ENCODE measurements around the gene KIAA0232.
"Not testable (repeated sequence)": the region's sequence is repeated elsewhere in the genome, so short reads cannot be mapped to it uniquely, and the experiment has no call there.

KIAA0232 gene

DNA sequence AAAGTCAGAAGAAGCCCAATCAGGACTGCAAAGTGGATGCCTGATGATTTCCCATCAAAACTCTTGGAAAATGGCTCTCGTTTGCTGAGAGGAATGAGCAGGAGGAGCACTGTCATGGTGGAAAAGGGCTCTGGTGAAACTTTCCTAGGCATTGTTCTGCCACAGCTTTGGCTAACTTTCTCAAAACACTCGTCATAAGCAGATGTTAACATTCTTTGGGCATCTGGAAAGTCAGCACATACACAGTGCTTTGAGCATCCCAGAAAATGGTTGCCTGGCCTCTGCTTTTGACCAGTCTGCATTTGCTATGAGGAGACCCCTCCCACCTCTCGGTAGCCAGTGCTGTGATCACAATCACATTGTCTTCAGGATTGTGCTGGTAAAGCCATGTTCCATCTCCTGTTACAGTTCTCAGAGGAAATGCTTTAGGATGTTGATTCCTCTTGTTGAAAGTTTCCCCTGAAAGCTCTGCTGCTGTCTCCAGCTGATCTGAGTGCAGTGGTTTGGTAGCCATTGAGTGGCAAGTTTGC is 101.9 kb downstream of the KIAA0232 start:
- no peak for TF ChIP-seq POLR2A (IDR thresholded peaks at IDR 0.05; ENCODE audit: low read depth, low read length)
- TF ChIP-seq POLR2AphosphoS5 (IDR thresholded peaks at IDR 0.05; ENCODE audit: low read depth, low read length): no peak
- TF ChIP-seq TAF1 (IDR thresholded peaks at IDR 0.05; ENCODE audit: borderline replicate concordance, low read depth, low read length): no peak
- FAIRE-seq: no peak

DNA sequence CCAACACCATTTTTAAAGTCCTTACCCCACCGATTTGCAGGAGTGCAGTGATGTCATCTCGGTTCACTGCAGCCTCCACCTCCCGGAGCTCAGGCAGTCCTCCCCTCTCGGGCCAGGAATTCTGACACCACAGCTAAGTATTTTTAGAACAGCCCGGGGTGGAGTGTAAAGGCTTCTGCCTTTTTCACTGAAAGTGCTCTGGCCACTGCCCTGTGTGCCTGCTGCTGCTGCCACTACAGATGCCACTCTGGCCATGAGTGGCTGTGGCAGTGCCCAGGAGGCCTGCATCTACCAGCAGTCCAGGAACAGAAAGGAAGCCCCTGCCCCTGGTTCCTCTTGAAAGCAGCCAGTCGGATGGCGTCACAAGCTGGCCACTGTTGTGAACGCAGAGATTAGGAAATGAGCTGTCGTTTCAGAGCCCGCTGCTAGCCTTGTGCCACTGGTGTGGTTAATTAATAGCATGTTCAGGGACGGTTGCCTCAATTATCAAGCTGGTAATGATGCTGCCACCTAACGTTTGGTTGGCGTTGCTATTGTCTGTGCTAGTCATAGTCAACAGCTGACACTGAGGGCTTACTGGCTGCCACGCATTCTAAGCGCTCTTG is 103.5 kb downstream of the KIAA0232 start:
- no peak for DNase-seq (ENCODE audit: insufficient read length)
- FAIRE-seq: no peak
- no peak for TF ChIP-seq POLR2AphosphoS5 (IDR thresholded peaks at IDR 0.05; ENCODE audit: low read depth, low read length)
- no peak for TF ChIP-seq POLR2A (IDR thresholded peaks at IDR 0.05; ENCODE audit: low read depth, low read length)
- no peak for TF ChIP-seq TAF1 (IDR thresholded peaks at IDR 0.05; ENCODE audit: borderline replicate concordance, low read depth, low read length)

More for the DNA sequence above, 101.9 kb downstream of the KIAA0232 start:
- DNase-seq (ENCODE audit: insufficient read length): no peak

DNA sequence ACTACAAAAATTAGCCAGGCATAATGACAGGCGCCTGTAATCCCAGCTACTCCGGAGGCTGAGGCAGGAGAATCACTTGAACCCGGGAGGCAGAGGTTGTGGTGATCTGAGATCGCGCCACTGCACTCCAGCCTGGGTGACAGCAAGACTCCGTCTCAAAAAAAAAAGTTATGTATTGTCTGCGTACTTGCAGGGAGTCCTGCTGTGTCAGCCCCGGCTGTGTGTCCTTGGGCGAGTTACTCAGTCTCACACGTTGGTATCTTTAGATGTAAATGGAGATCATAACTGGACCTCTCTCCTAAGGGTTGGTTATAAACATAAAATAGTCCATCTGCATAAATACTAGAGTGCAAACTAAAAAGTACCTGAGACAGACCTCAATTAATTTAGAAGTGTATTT is 104.4 kb downstream of the KIAA0232 start:
- TF ChIP-seq POLR2A (IDR thresholded peaks at IDR 0.05; ENCODE audit: low read depth, low read length) (no peak), POLR2AphosphoS5 (IDR thresholded peaks at IDR 0.05; ENCODE audit: low read depth, low read length) (no peak)
- no peak for FAIRE-seq
- no peak for DNase-seq (ENCODE audit: insufficient read length)

DNA sequence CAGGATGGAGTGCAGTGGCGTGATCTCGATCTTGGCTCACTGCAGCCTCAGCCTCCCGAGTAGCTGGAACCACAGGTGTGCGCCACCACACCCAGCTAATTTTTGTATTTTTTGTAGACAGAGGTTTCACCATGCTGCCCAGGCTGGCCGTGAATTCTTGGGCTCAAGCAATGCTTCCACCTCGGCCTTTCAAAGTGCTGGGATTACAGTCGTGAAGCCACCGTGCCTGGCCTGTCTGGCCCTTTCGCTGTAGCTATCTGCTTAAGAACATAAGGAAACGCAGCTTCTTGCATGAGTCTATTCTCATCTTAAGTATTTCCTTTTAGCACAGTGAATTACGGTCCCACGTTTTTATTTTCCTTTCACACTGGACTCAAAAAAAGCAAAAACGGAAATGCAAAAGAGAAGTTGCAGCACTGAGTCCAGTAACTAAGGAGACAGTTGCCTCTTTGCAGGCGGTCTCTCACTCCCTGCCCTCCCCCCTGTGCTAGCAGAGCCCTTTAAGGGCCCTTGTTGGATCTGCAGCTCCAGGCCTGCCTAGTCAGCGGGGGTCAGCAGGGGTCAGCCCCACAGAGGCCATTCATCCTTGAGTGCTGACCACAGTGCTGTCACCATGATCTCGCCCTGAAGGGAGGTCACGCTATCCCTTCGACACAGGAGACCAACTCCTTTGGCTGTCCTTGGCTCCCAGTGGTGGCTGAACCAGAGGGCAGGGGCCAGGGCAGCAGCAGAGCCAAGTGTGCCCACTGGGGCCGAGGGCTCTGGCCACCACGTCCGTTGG is 105.3 kb downstream of the KIAA0232 start:
- TF ChIP-seq POLR2A (IDR thresholded peaks at IDR 0.05; ENCODE audit: low read depth, low read length) (no peak), TAF1 (IDR thresholded peaks at IDR 0.05; ENCODE audit: borderline replicate concordance, low read depth, low read length) (no peak), POLR2AphosphoS5 (IDR thresholded peaks at IDR 0.05; ENCODE audit: low read depth, low read length) (no peak)
- no peak for FAIRE-seq
- DNase-seq (ENCODE audit: insufficient read length): no peak

DNA sequence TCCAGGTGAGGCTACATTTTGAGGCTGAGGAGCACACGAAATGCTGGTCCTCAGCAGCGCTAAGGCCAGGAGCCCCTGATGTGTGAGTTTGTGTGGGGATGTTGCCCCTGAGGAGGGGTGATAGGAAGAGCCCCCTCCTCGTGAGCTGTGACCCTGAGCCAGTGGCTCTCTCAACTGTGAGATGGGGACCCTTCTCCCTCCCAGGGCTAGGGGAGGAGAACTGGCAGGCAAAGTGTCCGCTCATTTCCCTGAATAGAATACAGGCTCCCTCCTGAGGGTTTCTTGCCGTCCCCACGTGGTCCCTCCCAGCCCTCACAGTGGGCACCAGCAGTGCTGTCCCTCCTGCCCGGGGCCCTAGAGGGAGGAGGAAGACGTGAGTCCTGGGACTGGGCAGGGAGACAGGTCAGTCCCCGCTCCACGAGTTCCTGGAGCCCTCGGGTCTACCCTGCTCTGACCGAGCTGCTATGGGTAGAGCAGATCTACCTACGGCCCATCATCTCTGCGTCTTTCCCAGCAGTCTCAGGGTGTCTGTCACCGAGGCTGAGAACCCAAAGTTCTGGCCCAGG is 106.1 kb downstream of the KIAA0232 start:
- no peak for DNase-seq (ENCODE audit: insufficient read length)
- no peak for TF ChIP-seq TAF1 (IDR thresholded peaks at IDR 0.05; ENCODE audit: borderline replicate concordance, low read depth, low read length)
- no peak for TF ChIP-seq POLR2A (IDR thresholded peaks at IDR 0.05; ENCODE audit: low read depth, low read length)
- no peak for TF ChIP-seq POLR2AphosphoS5 (IDR thresholded peaks at IDR 0.05; ENCODE audit: low read depth, low read length)
- FAIRE-seq: no peak

DNA sequence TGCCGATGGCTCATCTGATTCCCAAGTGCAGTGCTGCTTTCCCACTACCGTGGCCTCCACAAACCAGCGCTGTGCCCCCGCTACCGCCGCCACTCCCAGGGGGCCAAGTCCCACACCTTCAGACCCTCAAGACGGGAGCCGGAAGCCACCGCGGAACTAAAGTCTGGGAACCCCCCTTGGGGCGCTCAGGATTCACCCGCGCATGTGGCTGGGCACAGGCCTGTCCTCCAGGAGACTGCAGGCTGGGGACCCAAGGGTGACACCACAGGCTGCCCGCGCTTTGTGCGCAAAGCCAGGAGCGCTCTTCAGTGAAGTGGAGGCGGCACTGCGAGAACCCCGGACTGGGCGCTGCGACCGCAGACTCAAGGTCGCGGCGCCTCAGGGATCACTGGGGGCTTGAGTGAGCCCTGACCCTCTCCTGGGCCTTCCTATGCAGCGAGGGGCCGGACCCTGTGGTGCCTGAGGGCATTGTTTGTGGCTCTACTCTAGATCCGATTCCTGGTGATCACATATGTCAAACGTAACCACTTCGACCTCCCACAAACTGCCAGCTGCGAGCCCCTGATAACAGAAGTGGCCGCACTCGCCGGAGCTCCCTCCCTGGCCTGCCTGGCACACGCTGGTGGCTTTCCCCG is 106.7 kb downstream of the KIAA0232 start:
- no peak for TF ChIP-seq TAF1 (IDR thresholded peaks at IDR 0.05; ENCODE audit: borderline replicate concordance, low read depth, low read length)
- no peak for TF ChIP-seq POLR2AphosphoS5 (IDR thresholded peaks at IDR 0.05; ENCODE audit: low read depth, low read length)
- TF ChIP-seq POLR2A (IDR thresholded peaks at IDR 0.05; ENCODE audit: low read depth, low read length): no peak
- no peak for FAIRE-seq
- no peak for DNase-seq (ENCODE audit: insufficient read length)

DNA sequence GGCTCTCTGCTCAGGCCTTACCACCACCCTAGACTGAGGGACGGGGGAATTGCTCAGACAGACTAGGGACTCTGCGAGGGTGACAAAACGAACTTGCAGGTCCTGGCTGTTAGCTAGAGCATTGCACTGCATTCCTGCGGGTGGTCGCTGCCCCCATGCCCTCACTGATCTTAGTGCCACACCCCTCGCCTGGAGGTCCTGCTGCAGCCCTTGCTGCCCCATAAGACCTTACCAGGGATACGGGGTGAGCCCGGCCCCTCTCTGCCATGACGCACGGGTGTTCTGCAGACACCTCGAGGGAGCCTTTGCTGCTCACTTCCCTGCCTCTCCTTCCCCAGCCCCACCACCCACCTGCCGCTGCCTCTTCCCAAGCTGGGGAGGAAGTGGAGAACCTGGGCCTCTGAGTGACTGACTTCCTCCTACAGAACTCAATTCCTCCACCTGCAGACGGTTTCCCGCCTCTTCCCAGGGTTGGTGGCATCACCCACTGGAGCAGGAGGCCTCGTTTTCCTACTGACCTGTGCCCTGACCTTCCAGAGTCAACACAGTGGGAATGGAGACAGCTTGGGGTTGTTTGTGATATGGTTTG is 107.3 kb downstream of the KIAA0232 start:
- FAIRE-seq: no peak
- no peak for TF ChIP-seq POLR2AphosphoS5 (IDR thresholded peaks at IDR 0.05; ENCODE audit: low read depth, low read length)
- TF ChIP-seq POLR2A (IDR thresholded peaks at IDR 0.05; ENCODE audit: low read depth, low read length): no peak
- TF ChIP-seq TAF1 (IDR thresholded peaks at IDR 0.05; ENCODE audit: borderline replicate concordance, low read depth, low read length): no peak

DNA sequence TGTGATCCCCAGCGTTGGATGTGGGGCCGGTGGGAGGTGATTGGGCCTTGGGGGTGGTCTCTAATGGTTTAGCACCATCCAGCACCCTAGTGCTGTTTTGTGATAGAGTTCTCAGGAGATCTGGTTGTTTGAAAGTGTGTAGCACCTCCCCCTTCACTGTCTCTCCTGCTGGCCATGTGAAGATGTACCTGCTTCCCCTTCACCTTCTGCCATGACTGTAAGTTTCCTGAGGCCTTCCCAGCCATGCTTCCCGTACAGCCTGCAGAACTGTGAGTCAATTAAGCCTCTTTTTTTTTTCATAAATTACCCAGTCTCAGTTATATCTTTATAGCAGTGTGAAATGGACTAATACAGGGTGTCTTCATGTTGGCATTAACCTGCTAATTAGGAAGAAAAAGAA is 107.8 kb downstream of the KIAA0232 start:
- no peak for DNase-seq (ENCODE audit: insufficient read length)
- TF ChIP-seq POLR2AphosphoS5 (IDR thresholded peaks at IDR 0.05; ENCODE audit: low read depth, low read length) (no peak), POLR2A (IDR thresholded peaks at IDR 0.05; ENCODE audit: low read depth, low read length) (no peak), TAF1 (IDR thresholded peaks at IDR 0.05; ENCODE audit: borderline replicate concordance, low read depth, low read length) (no peak)
- FAIRE-seq: no peak

More for the DNA sequence above, 107.3 kb downstream of the KIAA0232 start:
- DNase-seq (ENCODE audit: insufficient read length): no peak

DNA sequence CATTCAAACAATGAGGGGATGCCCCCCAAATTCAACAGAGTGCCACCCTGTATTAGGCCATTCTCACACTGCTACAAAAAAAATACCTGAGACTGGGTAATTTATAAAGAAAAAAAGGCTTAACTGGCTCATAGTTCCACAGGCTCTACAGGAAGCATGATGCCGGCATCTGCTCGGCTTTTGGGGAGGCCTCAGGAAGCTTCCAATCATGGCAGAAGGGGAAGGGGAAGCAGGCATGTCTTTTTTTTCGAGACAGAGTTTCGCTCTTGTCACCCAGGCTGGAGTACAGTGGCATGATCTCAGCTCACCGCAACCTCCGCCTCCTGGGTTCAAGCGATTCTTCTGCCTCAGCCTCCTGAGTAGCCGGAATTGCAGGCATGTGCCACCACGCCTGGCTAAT is 108.4 kb downstream of the KIAA0232 start:
- DNase-seq (ENCODE audit: insufficient read length); FAIRE-seq: not testable (repeated sequence)

DNA sequence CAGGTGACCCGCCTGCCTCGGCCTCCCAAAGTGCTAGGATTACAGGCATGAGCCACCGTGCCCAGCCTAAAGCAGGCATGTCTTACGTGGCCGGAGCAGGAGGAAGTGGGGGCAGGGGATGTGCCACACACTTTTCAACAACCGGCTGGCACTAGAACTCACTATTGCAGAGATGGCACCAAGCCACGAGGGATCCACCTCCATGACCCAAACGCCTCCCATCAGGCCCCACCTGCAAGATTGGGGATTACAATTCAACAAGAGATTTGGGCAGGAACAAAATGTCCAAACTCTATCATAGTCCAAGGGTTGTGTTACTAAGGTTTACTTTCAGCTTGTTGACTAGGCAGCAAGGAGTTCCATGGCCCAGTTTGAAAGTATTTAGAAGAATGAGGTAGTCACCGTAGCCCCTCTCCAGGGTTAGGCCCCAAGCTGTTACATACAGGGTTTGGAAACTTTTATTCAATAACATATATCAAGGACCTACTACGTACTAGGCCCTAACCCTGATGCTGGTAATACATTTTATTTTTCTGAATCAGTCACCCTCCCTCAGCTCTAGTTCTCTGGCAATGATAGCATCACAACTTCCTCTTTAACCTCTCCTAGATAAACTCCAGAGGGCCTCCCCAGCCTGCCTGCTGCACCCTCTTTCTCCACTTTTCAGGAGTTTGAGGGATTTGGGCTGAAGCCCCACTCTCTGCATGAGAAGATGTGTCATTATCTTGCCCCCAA is 109.1 kb downstream of the KIAA0232 start:
- FAIRE-seq (no peak), DNase-seq (ENCODE audit: insufficient read length) (no peak)
- TF ChIP-seq POLR2AphosphoS5 (IDR thresholded peaks at IDR 0.05; ENCODE audit: low read depth, low read length) (no peak), TAF1 (IDR thresholded peaks at IDR 0.05; ENCODE audit: borderline replicate concordance, low read depth, low read length) (no peak), POLR2A (IDR thresholded peaks at IDR 0.05; ENCODE audit: low read depth, low read length) (no peak)
